Measurements from ENCODE around the gene NOX4.

DNA sequence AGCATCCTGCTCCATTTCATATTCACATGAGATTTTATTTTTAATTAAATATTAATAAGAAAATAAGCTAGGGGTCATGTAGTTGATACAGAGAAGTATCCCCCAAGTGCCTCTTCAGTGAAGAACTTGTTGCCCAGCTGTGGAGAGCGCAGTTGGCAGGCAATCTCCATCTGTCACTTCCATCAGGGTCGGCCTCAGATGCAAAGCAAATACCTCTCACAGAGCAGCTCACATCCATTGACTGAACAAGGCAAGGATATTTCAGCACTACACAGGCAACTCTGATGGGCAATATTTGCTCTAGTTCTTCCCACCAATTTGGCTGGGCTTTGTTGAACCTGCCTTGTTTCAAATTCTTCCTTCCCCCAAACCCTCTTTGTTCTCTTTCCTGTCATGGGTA lies 129.4 kb downstream of the NOX4 start:
- TF ChIP-seq, protein P1, sequence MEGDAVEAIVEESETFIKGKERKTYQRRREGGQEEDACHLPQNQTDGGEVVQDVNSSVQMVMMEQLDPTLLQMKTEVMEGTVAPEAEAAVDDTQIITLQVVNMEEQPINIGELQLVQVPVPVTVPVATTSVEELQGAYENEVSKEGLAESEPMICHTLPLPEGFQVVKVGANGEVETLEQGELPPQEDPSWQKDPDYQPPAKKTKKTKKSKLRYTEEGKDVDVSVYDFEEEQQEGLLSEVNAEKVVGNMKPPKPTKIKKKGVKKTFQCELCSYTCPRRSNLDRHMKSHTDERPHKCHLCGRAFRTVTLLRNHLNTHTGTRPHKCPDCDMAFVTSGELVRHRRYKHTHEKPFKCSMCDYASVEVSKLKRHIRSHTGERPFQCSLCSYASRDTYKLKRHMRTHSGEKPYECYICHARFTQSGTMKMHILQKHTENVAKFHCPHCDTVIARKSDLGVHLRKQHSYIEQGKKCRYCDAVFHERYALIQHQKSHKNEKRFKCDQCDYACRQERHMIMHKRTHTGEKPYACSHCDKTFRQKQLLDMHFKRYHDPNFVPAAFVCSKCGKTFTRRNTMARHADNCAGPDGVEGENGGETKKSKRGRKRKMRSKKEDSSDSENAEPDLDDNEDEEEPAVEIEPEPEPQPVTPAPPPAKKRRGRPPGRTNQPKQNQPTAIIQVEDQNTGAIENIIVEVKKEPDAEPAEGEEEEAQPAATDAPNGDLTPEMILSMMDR (IDR thresholded peaks at IDR 0.05) = no peak
- TF ChIP-seq POLR2A (IDR thresholded peaks at IDR 0.05) = no peak

All from esophagus squamous epithelium (tissue), 4 donors.